Right lobe of liver (tissue), 6 donors: Measurements from ENCODE around the gene BEST1. TPM values are rescaled to one million over a fixed set of nuclear protein-coding genes. Genes with fewer than 3 reads are reported as not detected.
A peak's percentile ranks its signal among the peaks of the same experiment; 100 is the strongest.

Source experiments
- ATAC-seq, 4 donors: fragments of 200-7000 bp; cut with Tn5 transposase; one replicate each; pipeline ENCODE4 v1.9.1; 2020; ENCODE audit warnings: mild to moderate bottlenecking in 4 of 4, moderate library complexity in 4 of 4
- DNase-seq, 3 donors: peaks; one replicate each; pipeline ENCODE4 v3.0.0-alpha.2; 2020
- H3K27ac ChIP-seq, 3 donors: fragments of 200-600 bp; one replicate each; pipeline ENCODE4 v1.8.0; 2022
- H3K27me3 ChIP-seq, 2 donors: fragments of 200-600 bp; one replicate each; pipeline ENCODE4 v1.8.0; 2022
- H3K36me3 ChIP-seq, 4 donors: fragments of 200-600 bp; sonication (generic) in 1 of 4; one replicate each; pipeline versions ENCODE4 v1.5.1 to v1.8.0; 2017 to 2022; ENCODE audit warnings: control low read depth in 1 of 4
- H3K4me1 ChIP-seq, 4 donors: fragments of 200-600 bp; sonication (generic) in 1 of 4; one replicate each; pipeline versions ENCODE4 v1.5.1 to v1.8.0; 2017 to 2022; ENCODE audit warnings: control low read depth in 1 of 4
- H3K4me3 ChIP-seq, 3 donors: fragments of 200-600 bp; one replicate each; pipeline ENCODE4 v1.8.0; 2022
- H3K9me3 ChIP-seq, 4 donors: fragments of 200-600 bp; sonication (generic) in 1 of 4; one replicate each; pipeline versions ENCODE4 v1.5.1 to v1.8.0; 2017 to 2022; ENCODE audit warnings: control low read depth in 1 of 4
- CTCF ChIP-seq, 4 donors: fragments of 200-600 bp in 3 of 4; fragments of 450-650 bp in 1 of 4; IDR thresholded peaks; one replicate each; pipeline versions ENCODE4 v1.5.1 to v1.8.0; 2016 to 2022; ENCODE audit warnings: antibody characterized with exemption in 4 of 4, mild to moderate bottlenecking in 2 of 4
- POLR2A ChIP-seq: fragments of 450-650 bp; IDR thresholded peaks from one replicate; pipeline ENCODE4 v1.6.1; 2017; ENCODE audit warnings: antibody characterized with exemption, mild to moderate bottlenecking
- WGBS: methylation state at CpG from one replicate; pipeline ENCODE4 v1.1.6; 2018; ENCODE audit warnings: low coverage, low lambda C conversion rate; ENCODE audit not compliant: insufficient coverage; ENCODE audit errors: missing lambda C conversion rate; 5-methylcytosine and 5-hydroxymethylcytosine counted together
- intact Hi-C, 2 donors: fragments of 100-400 bp; cut with DNase I; formaldehyde crosslinking; loops; one replicate each; pipeline versions ENCODE4 v1.11.2 to v1.14.1; 2022
- total RNA-seq, 6 experiments: library from RNA; depleted of rRNA in 2 of 6; stranded (reverse); fragments of >200 nt in 2 of 6; fragmentation: NEBNext Ultra II Directional in 3 of 6; extraction: Animal tissue kit (Norgen Biotek cat#: 25700) in 3 of 6; gene quantifications; one replicate each; pipeline versions ENCODE4 v1.1.0 to v1.2.4, GENCODE V29; 2016 to 2023
- donor health status: DM: no; HTN: yes; CAD: no.
- donor health status: DM: no; HTN: no; CAD: no.
- donor health status: DM: no; HTN: no; CAD: no.
- donor health status: DM: no; HTN: yes; CAD: no.
- donor health status: DM: no; HTN: yes; CAD: no.

The BEST1 gene
- total RNA-seq, 6 experiments from 2014 or later: 0.55 to 2.3 (median 0.91) TPM

GRCh38 chr11:61940466-61940865, 9.7 kb upstream of the BEST1 start:
- no peak overlapping the region for H3K27ac ChIP-seq
- H3K9me3 ChIP-seq: no peaks in the 10 kb centered on the region
- ATAC-seq (no peak), DNase-seq (no peak)
- no peaks in the 10 kb centered on the region for H3K4me1 ChIP-seq
- no peaks in the 10 kb centered on the region for H3K36me3 ChIP-seq
- no peaks in the 10 kb centered on the region for H3K27me3 ChIP-seq
- intact Hi-C loops: loop anchor here in 1 of 2 donors (10.0 kb wide), 1 partner anchor 146 kb away; the partner anchor contains the start of genes FEN1 and TMEM258
- TF ChIP-seq POLR2A (no peak), CTCF (IDR thresholded peaks at IDR 0.05) (no peak)
- no peak overlapping the region for H3K4me3 ChIP-seq
- 64% methylated on average over 5 of the region's 10 CpGs for WGBS

- DNase-seq (no peak), ATAC-seq (no peak)
- no peak overlapping the region for H3K4me3 ChIP-seq
- H3K4me1 ChIP-seq: peaks cover 0 to 4% (median 0%) of the 10 kb centered on the region in 4 donors
- intact Hi-C loops: loop anchor here (5.0 to 10.0 kb wide), 2 partner anchors 48 to 150 kb away; partner anchors contain the start of genes FEN1 (in 1 of the 2) and TMEM258 (in 1 of the 2)
- WGBS: 90% methylated on average over 10 of the region's 13 CpGs
- no peaks in the 10 kb centered on the region for H3K27me3 ChIP-seq
- no peaks in the 10 kb centered on the region for H3K36me3 ChIP-seq
- H3K27ac ChIP-seq: no peak overlapping the region
- no peak for TF ChIP-seq POLR2A
- no peak for TF ChIP-seq CTCF (IDR thresholded peaks at IDR 0.05)
- H3K9me3 ChIP-seq: no peaks in the 10 kb centered on the region
These were observed 5.0 kb upstream of the BEST1 start for GRCh38 chr11:61945191-61945590.

GRCh38 chr11:61946894-61947293, 3.3 kb upstream of the BEST1 start:
- Histone ChIP-seq H3K36me3 (no peaks in the 10 kb centered on the region), H3K9me3 (no peaks in the 10 kb centered on the region), H3K27ac (no peak overlapping the region), H3K4me1 (peaks cover 0 to 4% (median 0%) of the 10 kb centered on the region in 4 donors), H3K27me3 (no peaks in the 10 kb centered on the region), H3K4me3 (no peak overlapping the region)
- 88% methylated on average over 4 of the region's 5 CpGs for WGBS
- TF ChIP-seq CTCF (IDR thresholded peaks at IDR 0.05) (no peak), POLR2A (no peak)
- DNase-seq: no peak
- intact Hi-C loops: loop anchor here (5.0 to 10.0 kb wide), 2 partner anchors 50 to 152 kb away; partner anchors contain the start of genes FEN1 (in 1 of the 2) and TMEM258 (in 1 of the 2)
- ATAC-seq: no peak

GRCh38 chr11:61947486-61948210, 2.5 kb upstream of the BEST1 start:
- WGBS: 11% methylated on average over 5 of the region's 8 CpGs

More at GRCh38 chr11:61947486-61948210, 2.5 kb upstream of the BEST1 start:
- DNase-seq (peak; percentile 83 to 84 (median 83)), ATAC-seq (peak; percentile 93 to 97 (median 94))
- intact Hi-C loops: loop anchor here (5.0 to 10.0 kb wide), 2 partner anchors 50 to 153 kb away; partner anchors contain the start of genes FEN1 (in 1 of the 2) and TMEM258 (in 1 of the 2)
- Histone ChIP-seq H3K27me3 (no peaks in the 10 kb centered on the region), H3K27ac (no peak overlapping the region), H3K4me3 (no peak overlapping the region), H3K4me1 (peaks cover 0 to 4% (median 0%) of the 10 kb centered on the region in 4 donors), H3K36me3 (no peaks in the 10 kb centered on the region), H3K9me3 (no peaks in the 10 kb centered on the region)
- no peak for TF ChIP-seq POLR2A
- peak; percentile 89 to 95 (median 91) for TF ChIP-seq CTCF (IDR thresholded peaks at IDR 0.05)
